Activated T-helper 1 cell treated with anti-CD3 and anti-CD28 coated beads, Interleukin-12 subunit alpha, Interleukin-12 subunit beta, Interleukin-2, Interleukin-4 antibody, amounts not matched to agents 30 ng/mL and 10 ng/mL and 1 ng/mL, durations not matched to agents 14 hours and 24 hours and 36 hours (primary cell): Measurements from ENCODE around the gene WDR26. TPM values are rescaled to one million over a fixed set of nuclear protein-coding genes. Genes with fewer than 3 reads are reported as not detected.
A peak's percentile ranks its signal among the peaks of the same experiment; 100 is the strongest.

Experiments used
- DNase-seq: peaks from one replicate; pipeline ENCODE4 v3.0.0; 2021; ENCODE audit warnings: low spot score
- H3K27ac Mint-ChIP-seq: one replicate; pipeline ENCODE4 v1.8.0; 2021; ENCODE audit warnings: mild to moderate bottlenecking, mixed read lengths
- H3K27me3 Mint-ChIP-seq: one replicate; pipeline ENCODE4 v1.8.0; 2022; ENCODE audit warnings: mild to moderate bottlenecking, moderate library complexity, mixed read lengths; ENCODE audit not compliant: insufficient read depth
- H3K36me3 Mint-ChIP-seq: one replicate; pipeline ENCODE4 v1.8.0; 2021; ENCODE audit warnings: low read depth, mixed read lengths
- H3K4me1 Mint-ChIP-seq: one replicate; pipeline ENCODE4 v1.8.0; 2021; ENCODE audit warnings: low read depth, mixed read lengths
- H3K4me3 Mint-ChIP-seq: one replicate; pipeline ENCODE4 v1.8.0; 2021; ENCODE audit warnings: mild to moderate bottlenecking, moderate library complexity, mixed read lengths
- H3K9me3 Mint-ChIP-seq: one replicate; pipeline ENCODE4 v1.8.0; 2021; ENCODE audit warnings: mixed read lengths
- intact Hi-C: fragments of 100-400 bp; cut with micrococcal nuclease; formaldehyde crosslinking; loops from one replicate; pipeline ENCODE4 v1.15.1; 2024
- total RNA-seq: library from RNA; stranded (reverse); gene quantifications from 2 replicates; pipeline ENCODE4 v1.2.3, GENCODE V29; 2022

The WDR26 gene
- total RNA-seq, 1 donor from 2014 or later = 91.6 TPM

DNA sequence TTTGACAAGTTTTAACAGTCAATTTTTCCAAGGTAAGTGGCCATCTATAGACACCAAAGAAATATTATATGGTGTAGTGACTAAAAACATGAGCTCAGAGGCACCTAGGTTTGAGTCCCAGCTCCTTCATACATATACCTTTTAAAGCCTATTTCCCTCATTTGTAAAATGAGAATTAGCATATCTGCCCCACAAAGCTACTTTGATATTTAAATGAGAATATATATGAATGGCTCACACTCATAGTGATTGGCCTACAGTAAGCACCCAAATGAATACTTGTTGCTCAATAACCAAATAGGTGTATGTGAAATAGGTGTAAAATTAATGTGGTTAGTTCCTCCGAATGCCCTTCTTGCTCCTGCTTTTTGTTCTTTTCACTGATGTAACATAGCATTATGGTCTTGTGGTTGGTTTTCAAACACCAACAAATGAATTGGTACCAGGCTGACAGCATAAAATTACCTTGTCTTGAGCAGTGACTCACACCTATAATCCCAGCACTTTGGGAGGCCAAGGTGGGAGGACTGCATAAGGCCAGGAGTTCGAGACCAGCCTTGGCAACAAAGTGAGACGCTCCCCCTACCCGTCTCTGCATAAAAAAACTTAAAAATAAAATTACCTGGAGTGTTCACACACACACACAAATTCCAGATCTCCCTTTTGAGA lies 52.6 kb downstream of the WDR26 start:
- Mint-ChIP-seq H3K36me3 (peaks cover 55% of the 10 kb centered on the region), H3K4me3 (peak overlapping the region; percentile 70), H3K4me1 (peaks cover 72% of the 10 kb centered on the region), H3K9me3 (no peaks in the 10 kb centered on the region), H3K27me3 (no peaks in the 10 kb centered on the region), H3K27ac (peak overlapping the region; percentile 80)
- intact Hi-C loops = loop anchor here (1.0 to 5.0 kb wide), 5 partner anchors 51 to 535 kb away; partner anchors contain the start of genes DEGS1, NVL and TP53BP2
- no peak for DNase-seq

DNA sequence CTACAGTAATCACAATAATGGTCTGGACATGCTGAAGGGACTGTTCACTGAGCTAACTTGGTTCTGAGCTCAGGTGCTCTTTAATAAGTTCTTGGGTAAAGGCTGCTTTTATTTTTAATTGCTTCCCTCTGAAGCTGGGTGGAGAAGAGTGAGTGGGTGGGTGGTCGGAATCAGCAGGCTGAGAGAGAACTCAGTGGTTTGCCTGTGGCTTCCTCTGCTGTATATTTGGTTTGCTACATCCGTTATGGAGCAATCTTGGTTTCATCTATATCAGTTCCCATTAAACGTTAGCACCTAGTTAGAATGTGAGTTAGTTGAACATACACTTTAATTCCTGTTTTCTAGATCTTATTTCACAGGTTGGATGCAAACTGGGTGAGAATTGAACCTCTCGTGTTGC lies 54.6 kb downstream of the WDR26 start:
- H3K9me3 Mint-ChIP-seq = no peaks in the 10 kb centered on the region
- peaks cover 79% of the 10 kb centered on the region for H3K4me1 Mint-ChIP-seq
- peaks cover 58% of the 10 kb centered on the region for H3K36me3 Mint-ChIP-seq
- peak; percentile 49 for DNase-seq
- peak overlapping the region; percentile 80 for H3K27ac Mint-ChIP-seq
- H3K27me3 Mint-ChIP-seq = no peaks in the 10 kb centered on the region
- intact Hi-C loops = loop anchor here (1.0 to 5.0 kb wide), 4 partner anchors 12 to 533 kb away; partner anchors contain the start of genes DEGS1 and TP53BP2
- peak overlapping the region; percentile 59 for H3K4me3 Mint-ChIP-seq

DNA sequence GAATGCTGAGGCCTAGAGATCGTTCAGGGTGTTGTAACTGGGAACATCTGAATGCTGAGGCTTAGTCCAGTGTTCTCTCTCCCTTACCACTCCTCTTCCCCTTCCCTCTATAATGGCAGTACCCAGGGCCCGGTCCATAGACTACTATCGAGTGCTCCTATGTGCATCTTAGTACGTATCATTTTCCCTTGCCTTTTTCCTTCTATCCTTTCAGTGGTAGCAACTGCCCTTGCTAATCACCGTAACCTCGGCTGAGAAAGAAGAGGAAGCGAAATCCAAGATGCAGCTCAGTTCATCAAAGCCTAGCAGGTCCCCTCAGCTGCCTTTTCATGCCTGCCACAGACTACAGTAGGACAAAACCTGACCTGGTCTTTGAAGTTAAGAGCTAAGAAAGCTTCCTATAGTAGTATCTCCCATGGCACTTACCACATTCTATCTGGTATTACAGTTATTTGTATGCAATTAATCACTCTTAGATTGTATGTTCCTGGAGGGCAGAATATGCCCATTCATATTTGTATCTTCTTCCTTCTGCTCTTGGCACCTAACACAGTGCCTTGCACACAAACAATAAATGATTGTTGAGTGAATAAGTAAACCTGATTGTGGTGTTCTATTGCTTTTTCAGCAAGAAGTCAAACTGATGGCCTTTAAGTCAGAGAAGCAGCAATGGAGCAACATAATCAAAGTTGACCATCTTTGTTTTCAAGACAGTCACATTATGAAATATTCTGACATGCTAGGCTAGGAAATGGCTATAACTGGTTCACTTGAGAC lies 55.6 kb downstream of the WDR26 start:
- peaks cover 63% of the 10 kb centered on the region for H3K36me3 Mint-ChIP-seq
- H3K27ac Mint-ChIP-seq = peak overlapping the region; percentile 43
- intact Hi-C loops = no loop called here
- no peaks in the 10 kb centered on the region for H3K9me3 Mint-ChIP-seq
- no peak for DNase-seq
- H3K4me3 Mint-ChIP-seq = peak overlapping the region; percentile 59
- H3K27me3 Mint-ChIP-seq = no peaks in the 10 kb centered on the region
- peaks cover 89% of the 10 kb centered on the region for H3K4me1 Mint-ChIP-seq

DNA sequence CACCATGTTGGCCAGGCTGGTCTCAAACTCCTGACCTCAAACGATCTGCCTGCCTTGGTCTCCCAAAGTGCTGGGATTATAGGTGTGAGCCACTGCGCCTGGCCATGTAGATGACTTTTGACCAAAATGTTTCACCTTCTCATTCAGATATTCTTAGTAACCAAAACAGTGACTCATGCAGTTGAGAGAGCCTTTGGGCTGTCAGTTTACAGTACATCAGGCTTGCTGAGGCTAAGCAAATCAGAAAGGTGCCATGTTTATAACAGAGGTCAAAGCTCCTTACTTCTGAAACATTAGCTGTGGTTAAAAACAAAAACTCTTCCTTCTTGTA lies 57.0 kb downstream of the WDR26 start:
- H3K4me3 Mint-ChIP-seq = peak overlapping the region; percentile 66
- DNase-seq = no peak

DNA sequence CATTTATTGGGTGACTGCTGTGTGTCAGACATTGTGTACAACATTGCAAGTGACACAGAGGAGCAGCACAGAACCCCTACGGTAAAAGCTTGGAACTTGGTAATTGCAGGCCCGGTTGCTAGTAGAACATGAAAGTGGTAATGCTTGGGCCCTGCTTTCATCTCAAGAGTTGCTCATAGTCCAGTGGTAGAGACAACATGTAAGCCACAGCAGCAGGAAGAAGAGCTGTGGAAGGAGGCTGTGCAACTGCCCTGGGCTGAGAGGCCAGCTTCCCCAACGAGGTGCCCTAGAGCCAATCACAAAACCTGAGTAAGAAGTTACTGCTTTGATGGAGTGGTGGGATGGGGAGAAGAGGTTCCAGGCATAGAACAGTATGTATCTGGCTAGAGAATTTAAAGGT lies 59.5 kb downstream of the WDR26 start:
- DNase-seq = no peak
- intact Hi-C loops = no loop called here
- Mint-ChIP-seq H3K27ac (peak overlapping the region; percentile 84), H3K4me3 (peak overlapping the region; percentile 63), H3K36me3 (peaks cover 74% of the 10 kb centered on the region), H3K27me3 (no peaks in the 10 kb centered on the region), H3K9me3 (no peaks in the 10 kb centered on the region), H3K4me1 (peaks cover 85% of the 10 kb centered on the region)

More for the DNA sequence above, 57.0 kb downstream of the WDR26 start:
- H3K36me3 Mint-ChIP-seq = peaks cover 70% of the 10 kb centered on the region
- H3K27me3 Mint-ChIP-seq = no peaks in the 10 kb centered on the region
- peaks cover 91% of the 10 kb centered on the region for H3K4me1 Mint-ChIP-seq
- H3K27ac Mint-ChIP-seq = peak overlapping the region; percentile 94
- H3K9me3 Mint-ChIP-seq = no peaks in the 10 kb centered on the region
- intact Hi-C loops = loop anchor here (1.0 to 2.0 kb wide), 3 partner anchors 21 to 209 kb away; partner anchors contain the start of gene CNIH4

DNA sequence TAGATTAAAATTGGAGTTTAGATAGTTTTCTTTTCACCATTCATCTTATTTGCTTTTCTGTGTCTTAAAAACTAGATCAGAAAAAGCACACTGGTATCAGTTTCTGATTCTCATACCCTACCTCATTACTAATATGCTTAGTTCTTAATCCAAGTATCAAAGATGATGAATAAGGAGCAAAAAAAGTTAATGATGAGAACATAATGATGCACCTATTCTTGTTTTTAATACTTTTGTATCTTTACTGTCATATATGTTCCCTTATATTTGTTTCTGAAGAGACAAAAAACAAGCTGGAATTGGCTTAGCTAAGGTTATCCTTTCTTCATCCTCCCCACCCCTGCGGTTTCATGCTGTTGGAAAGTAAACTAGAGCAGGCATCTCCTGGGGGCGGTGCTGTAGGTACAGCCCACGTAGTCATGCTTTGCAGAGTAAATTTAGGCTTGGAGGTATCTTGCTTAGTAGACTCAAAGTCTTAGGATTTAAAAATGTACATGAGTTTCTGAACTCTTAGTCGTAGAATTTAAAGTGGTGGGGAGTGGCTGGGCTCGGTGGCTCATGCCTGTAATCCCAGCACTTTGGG lies 61.5 kb downstream of the WDR26 start:
- H3K27ac Mint-ChIP-seq = no peak overlapping the region
- peaks cover 77% of the 10 kb centered on the region for H3K36me3 Mint-ChIP-seq
- peaks cover 85% of the 10 kb centered on the region for H3K4me1 Mint-ChIP-seq
- no peak for DNase-seq
- no peaks in the 10 kb centered on the region for H3K27me3 Mint-ChIP-seq
- intact Hi-C loops = no loop called here
- H3K4me3 Mint-ChIP-seq = no peak overlapping the region
- H3K9me3 Mint-ChIP-seq = no peaks in the 10 kb centered on the region

DNA sequence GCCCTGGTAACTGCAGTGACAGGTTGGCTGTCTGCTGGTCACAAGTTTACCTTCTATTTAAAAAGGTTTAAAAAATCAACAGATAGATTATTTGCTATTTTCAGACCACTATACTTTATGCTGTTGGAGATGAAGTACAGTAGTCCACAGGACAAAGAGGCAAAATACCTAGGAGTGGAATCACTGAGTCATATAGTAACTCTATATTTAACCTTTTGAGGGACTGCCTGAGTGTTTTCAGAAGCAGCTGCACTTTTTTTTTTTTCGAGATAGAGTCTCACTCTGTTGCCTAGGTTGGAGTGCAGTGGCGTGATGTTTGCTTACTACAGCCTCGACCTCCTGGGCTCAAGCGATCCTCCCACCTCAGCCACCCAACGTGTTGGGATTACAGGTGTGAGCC lies 66.2 kb downstream of the WDR26 start:
- H3K4me1 Mint-ChIP-seq = peaks cover 74% of the 10 kb centered on the region

DNA sequence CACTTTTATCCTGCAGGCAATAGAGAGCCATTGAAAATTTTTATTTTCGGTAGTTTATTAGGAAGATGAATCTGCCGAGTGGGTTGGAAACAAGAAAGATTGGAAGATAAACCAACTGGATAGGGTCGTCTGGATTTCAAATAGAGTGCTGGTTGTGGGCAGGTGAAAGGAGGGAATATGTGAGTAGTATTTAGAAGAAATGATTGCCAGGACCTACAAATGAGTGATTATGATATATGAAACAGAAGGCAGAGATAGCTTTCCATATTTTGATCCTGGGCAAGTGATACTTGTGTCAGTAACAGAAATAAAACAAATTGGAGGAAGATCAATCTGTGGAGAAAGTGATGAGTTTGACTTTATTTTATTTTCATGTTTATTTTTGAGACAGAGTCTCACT lies 75.4 kb downstream of the WDR26 start:
- Mint-ChIP-seq H3K27me3 (no peaks in the 10 kb centered on the region), H3K9me3 (no peaks in the 10 kb centered on the region), H3K4me3 (peak overlapping the region; percentile 43), H3K27ac (peak overlapping the region; percentile 63), H3K36me3 (peaks cover 33% of the 10 kb centered on the region), H3K4me1 (peaks cover 49% of the 10 kb centered on the region)
- intact Hi-C loops = loop anchor here (5.0 kb wide), 2 partner anchors 138 to 1647 kb away; partner anchors contain the start of genes AIDA and BROX
- DNase-seq = no peak

More for the DNA sequence above, 66.2 kb downstream of the WDR26 start:
- Mint-ChIP-seq H3K27ac (peak overlapping the region; percentile 75), H3K36me3 (peaks cover 72% of the 10 kb centered on the region), H3K9me3 (no peaks in the 10 kb centered on the region), H3K27me3 (no peaks in the 10 kb centered on the region), H3K4me3 (peak overlapping the region; percentile 53)
- intact Hi-C loops = loop anchor here (1.0 kb wide), 2 partner anchors 11 to 12 kb away; no protein-coding TSS in a partner anchor
- DNase-seq = no peak

DNA sequence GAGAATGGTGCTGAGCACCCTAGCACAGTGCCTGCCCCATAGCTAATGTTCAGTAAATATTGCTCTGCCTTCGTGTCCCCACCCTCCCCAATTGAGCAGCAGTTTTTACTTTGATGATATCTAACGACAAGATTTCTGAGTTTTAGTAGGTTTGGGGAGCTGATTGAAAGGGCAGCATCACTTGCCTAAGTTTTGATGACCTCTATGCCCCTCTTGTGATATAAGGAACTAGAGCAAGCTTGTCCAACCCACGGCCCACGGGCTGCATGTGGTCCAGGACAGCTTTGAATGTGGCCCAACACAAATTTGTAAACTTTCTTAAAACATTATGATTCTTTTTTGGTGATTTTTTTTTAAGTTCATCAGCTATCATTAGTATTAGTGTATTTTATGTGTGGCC lies 76.4 kb downstream of the WDR26 start:
- peak overlapping the region; percentile 87 for H3K4me3 Mint-ChIP-seq
- peaks cover 25% of the 10 kb centered on the region for H3K36me3 Mint-ChIP-seq
- no peak overlapping the region for H3K27ac Mint-ChIP-seq
- DNase-seq = no peak
- peaks cover 40% of the 10 kb centered on the region for H3K4me1 Mint-ChIP-seq
- no peaks in the 10 kb centered on the region for H3K9me3 Mint-ChIP-seq
- H3K27me3 Mint-ChIP-seq = no peaks in the 10 kb centered on the region
- intact Hi-C loops = loop anchor here (5.0 kb wide), 2 partner anchors 139 to 1646 kb away; partner anchors contain the start of genes AIDA and BROX

DNA sequence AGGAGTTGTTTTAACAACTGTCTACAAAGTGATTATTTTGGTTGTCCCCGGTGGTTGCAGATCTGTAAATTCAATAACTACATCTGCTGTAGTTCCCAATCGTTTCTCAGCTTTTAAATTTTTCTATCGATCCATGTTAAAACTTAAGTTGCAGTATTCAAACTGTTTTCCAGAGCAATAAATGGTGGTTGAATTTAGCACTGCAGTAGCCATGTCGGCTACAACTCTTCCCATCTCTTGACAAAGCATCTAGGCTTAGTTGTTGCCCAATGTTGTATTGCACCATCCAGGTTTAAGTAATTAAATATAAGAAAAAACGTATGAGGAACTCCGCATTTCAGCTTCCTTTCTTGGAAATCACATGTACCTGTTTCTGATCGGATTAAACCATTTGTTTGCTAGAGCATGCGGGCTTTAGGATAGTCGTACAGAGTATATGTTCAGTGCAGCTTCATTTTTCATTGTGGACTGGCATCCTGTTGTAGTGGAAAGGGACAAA lies 76.9 kb downstream of the WDR26 start:
- H3K36me3 Mint-ChIP-seq = peaks cover 22% of the 10 kb centered on the region
- H3K27me3 Mint-ChIP-seq = no peaks in the 10 kb centered on the region
- DNase-seq = no peak
- H3K4me1 Mint-ChIP-seq = peaks cover 35% of the 10 kb centered on the region
- peak overlapping the region; percentile 87 for H3K4me3 Mint-ChIP-seq
- no peaks in the 10 kb centered on the region for H3K9me3 Mint-ChIP-seq
- intact Hi-C loops = loop anchor here (1.0 to 5.0 kb wide), 4 partner anchors 11 to 1645 kb away; partner anchors contain the start of genes AIDA and BROX
- H3K27ac Mint-ChIP-seq = peak overlapping the region; percentile 80

DNA sequence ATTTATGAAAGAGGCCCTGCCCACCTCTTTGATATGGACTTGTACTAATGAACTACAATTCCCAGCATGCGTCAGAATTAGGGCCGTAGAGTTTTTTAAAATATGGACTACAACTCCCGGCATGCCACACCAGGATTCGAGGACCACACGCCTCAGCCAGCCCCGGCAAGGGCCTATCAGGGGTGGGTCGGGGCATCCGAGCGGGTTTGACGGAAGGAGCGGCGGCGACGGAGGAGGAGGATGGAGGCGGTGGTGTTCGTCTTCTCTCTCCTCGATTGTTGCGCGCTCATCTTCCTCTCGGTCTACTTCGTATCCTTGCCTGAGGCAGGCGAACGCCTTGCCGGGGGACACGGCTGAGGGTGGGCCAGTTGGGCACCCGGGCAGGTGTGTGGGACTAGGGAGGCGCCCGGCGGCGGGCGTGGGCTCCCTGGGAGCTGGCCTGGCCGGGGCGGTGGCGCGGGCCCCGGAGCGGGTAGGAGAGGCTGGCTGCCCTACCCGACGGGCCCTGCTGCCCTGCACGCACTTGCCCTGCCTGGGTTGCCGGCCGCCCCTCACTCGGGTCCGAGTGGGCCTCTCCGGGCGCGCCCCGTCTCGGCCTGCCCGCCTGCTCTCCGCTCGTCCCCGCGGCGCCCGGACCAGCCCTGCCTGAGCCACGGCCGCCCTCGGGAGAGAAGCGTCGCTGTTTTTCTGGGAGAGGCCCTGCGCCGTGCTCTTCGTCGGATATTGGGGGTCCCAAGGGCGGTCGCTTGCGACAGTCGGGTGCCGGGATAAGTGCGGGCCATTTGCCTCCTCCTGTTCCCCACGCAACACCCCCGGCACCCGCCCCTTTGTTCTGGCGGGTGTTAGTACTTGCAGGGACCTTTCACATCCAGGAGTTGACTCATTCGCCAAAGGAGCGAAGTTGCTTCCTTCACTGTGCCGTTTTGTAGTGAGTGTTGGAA lies 77.6 kb downstream of the WDR26 start, which contains the start of gene CNIH4:
CNIH4 (plus strand) TSS at position 195 of the 941 bp plus-strand sequence; CDS start at position 241, 46 bp downstream.
- Mint-ChIP-seq H3K9me3 (no peaks in the 10 kb centered on the region), H3K27me3 (no peaks in the 10 kb centered on the region), H3K27ac (peak within 1 kb of the TSS; percentile 93), H3K4me3 (peak within 1 kb of the TSS; percentile 93), H3K36me3 (peaks cover 17% of the 10 kb centered on the region), H3K4me1 (peaks cover 28% of the 10 kb centered on the region)
- intact Hi-C loops = loop anchor here (1.0 to 5.0 kb wide), 10 partner anchors 11 to 1645 kb away; partner anchors contain the start of genes AIDA, BROX, FBXO28 and NVL
- DNase-seq = peak; percentile 89
